Vagina (tissue), 2 donors: ENCODE measurements around the gene TADA2B. TPM values are rescaled to one million over a fixed set of nuclear protein-coding genes. Genes with fewer than 3 reads are reported as not detected.

Experiments
- DNase-seq, 2 donors: peaks; one replicate each; pipeline ENCODE4 v3.0.0-alpha.2; 2017; ENCODE audit errors: extremely low spot score in 2 of 2
- H3K27ac ChIP-seq: fragments of 200-600 bp; sonication (generic); one replicate; pipeline ENCODE4 v1.5.1; 2019
- H3K27me3 ChIP-seq: fragments of 200-600 bp; sonication (generic); one replicate; pipeline ENCODE4 v1.5.1; 2019
- H3K36me3 ChIP-seq, 2 donors: fragments of 200-600 bp; sonication (generic); one replicate each; pipeline ENCODE4 v1.5.1; 2017 to 2019
- H3K4me1 ChIP-seq: fragments of 200-600 bp; sonication (generic); one replicate; pipeline ENCODE4 v1.5.1; 2019
- H3K4me3 ChIP-seq, 2 donors: fragments of 200-600 bp; sonication (generic); 1 replicate in 1 of 2; 2 replicates in 1 of 2; pipeline ENCODE4 v1.5.1; 2016 to 2019
- H3K9me3 ChIP-seq: fragments of 200-600 bp; sonication (generic); one replicate; pipeline ENCODE4 v1.5.1; 2019
- CTCF ChIP-seq, 3 experiments: fragments of 450-650 bp in 2 of 3; fragments of 200-600 bp in 1 of 3; sonication (generic) in 1 of 3; IDR thresholded peaks; one replicate each; pipeline ENCODE4 v1.5.1; 2017 to 2019; ENCODE audit warnings: antibody characterized with exemption in 3 of 3, mild to moderate bottlenecking in 2 of 3, moderate library complexity in 2 of 3
- POLR2A ChIP-seq, 2 donors: fragments of 450-650 bp; IDR thresholded peaks; one replicate each; pipeline ENCODE4 v1.6.1; 2017; ENCODE audit warnings: antibody characterized with exemption in 2 of 2, mild to moderate bottlenecking in 2 of 2, moderate library complexity in 2 of 2
- POLR2AphosphoS5 ChIP-seq, 2 donors: sonication (generic); formaldehyde crosslinking; IDR thresholded peaks; one replicate each; pipeline ENCODE4 v1.9.0; 2017; ENCODE audit warnings: antibody characterized with exemption in 2 of 2, mild to moderate bottlenecking in 2 of 2, low read depth in 1 of 2; ENCODE audit not compliant: insufficient read depth in 1 of 2
- intact Hi-C: fragments of 100-400 bp; cut with DNase I; formaldehyde crosslinking; loops from one replicate; pipeline ENCODE4 v1.15.1; 2023
- total RNA-seq: library from RNA; depleted of rRNA; stranded (reverse); fragments of >200 nt; gene quantifications from one replicate; pipeline ENCODE4 v1.2.3, GENCODE V29; 2016

Gene TADA2B
- total RNA-seq, 1 donor from 2014 or later: 12.0 TPM

GRCh38 chr4:7103031-7103606 lies 59.9 kb downstream of the TADA2B start:
- peak in 1 of 2 donors; percentile 93 for TF ChIP-seq POLR2AphosphoS5 (IDR thresholded peaks at IDR 0.05; ENCODE audit: insufficient read depth in 1 of 2, low read depth in 1 of 2)
- TF ChIP-seq CTCF (IDR thresholded peaks at IDR 0.05): no peak
- TF ChIP-seq POLR2A (IDR thresholded peaks at IDR 0.05): peak in 1 of 2 donors; percentile 70
- peak overlapping the region; percentile 54 to 61 for H3K4me3 ChIP-seq
- H3K27me3 ChIP-seq: no peaks in the 10 kb centered on the region
- DNase-seq: no peak
- peak overlapping the region; percentile 82 for H3K27ac ChIP-seq
- no peaks in the 10 kb centered on the region for H3K36me3 ChIP-seq
- intact Hi-C loops: no loop called here
- no peaks in the 10 kb centered on the region for H3K9me3 ChIP-seq
- peaks cover 28% of the 10 kb centered on the region for H3K4me1 ChIP-seq

GRCh38 chr4:7103607-7104365 lies 60.6 kb downstream of the TADA2B start:
- no peaks in the 10 kb centered on the region for H3K27me3 ChIP-seq
- no peaks in the 10 kb centered on the region for H3K36me3 ChIP-seq
- peaks cover 28% of the 10 kb centered on the region for H3K4me1 ChIP-seq
- peak overlapping the region; percentile 54 to 61 for H3K4me3 ChIP-seq
- no peak for TF ChIP-seq POLR2A (IDR thresholded peaks at IDR 0.05)
- TF ChIP-seq POLR2AphosphoS5 (IDR thresholded peaks at IDR 0.05; ENCODE audit: insufficient read depth in 1 of 2, low read depth in 1 of 2): no peak
- TF ChIP-seq CTCF (IDR thresholded peaks at IDR 0.05): no peak
- H3K27ac ChIP-seq: peak overlapping the region; percentile 82
- intact Hi-C loops: no loop called here
- no peaks in the 10 kb centered on the region for H3K9me3 ChIP-seq
- no peak for DNase-seq

GRCh38 chr4:7104366-7105031 lies 61.3 kb downstream of the TADA2B start:
- Histone ChIP-seq H3K9me3 (no peaks in the 10 kb centered on the region), H3K27me3 (no peaks in the 10 kb centered on the region), H3K4me3 (no peak overlapping the region), H3K36me3 (no peaks in the 10 kb centered on the region), H3K27ac (peak overlapping the region; percentile 82), H3K4me1 (peaks cover 28% of the 10 kb centered on the region)
- DNase-seq: no peak
- TF ChIP-seq POLR2A (IDR thresholded peaks at IDR 0.05): no peak
- TF ChIP-seq POLR2AphosphoS5 (IDR thresholded peaks at IDR 0.05; ENCODE audit: insufficient read depth in 1 of 2, low read depth in 1 of 2): no peak
- TF ChIP-seq CTCF (IDR thresholded peaks at IDR 0.05): no peak
- intact Hi-C loops: no loop called here

GRCh38 chr4:7105276-7105675 lies 62.1 kb downstream of the TADA2B start:
- Histone ChIP-seq H3K27me3 (no peaks in the 10 kb centered on the region), H3K9me3 (no peaks in the 10 kb centered on the region), H3K36me3 (no peaks in the 10 kb centered on the region), H3K4me1 (peaks cover 28% of the 10 kb centered on the region), H3K27ac (no peak overlapping the region), H3K4me3 (no peak overlapping the region)
- no peak for DNase-seq
- intact Hi-C loops: no loop called here
- TF ChIP-seq POLR2AphosphoS5 (IDR thresholded peaks at IDR 0.05; ENCODE audit: insufficient read depth in 1 of 2, low read depth in 1 of 2) (no peak), CTCF (IDR thresholded peaks at IDR 0.05) (no peak), POLR2A (IDR thresholded peaks at IDR 0.05) (no peak)
